H1 (cell line): ENCODE data around the gene RRP1. TPM values are rescaled to one million over a fixed set of nuclear protein-coding genes. Genes with fewer than 3 reads are reported as not detected.

Experiments used
- CTCF ChIA-PET: fragments of 300-600 bp; sonication (Branson Sonifier 250); formaldehyde crosslinking; loops from one replicate; lab custom pipeline; 2021; ENCODE audit not compliant: partially characterized antibody; lab: Charles Lee
- POLR2A ChIA-PET: fragments of 300-600 bp; sonication (Branson Sonifier 250); formaldehyde crosslinking; loops from one replicate; lab custom pipeline; 2021; ENCODE audit warnings: inconsistent platforms; ENCODE audit not compliant: partially characterized antibody; lab: Charles Lee
- DNase-seq, 2 experiments: peaks; one replicate each; pipeline versions ENCODE4 v3.0.0 to v3.0.0-alpha.2; 2010 to 2022; ENCODE audit warnings: low spot score in 2 of 2, low read depth in 1 of 2, mixed read lengths in 1 of 2
- FAIRE-seq: peaks from 2 replicates; lab custom pipeline; 2011; peaks lifted over from hg19 to GRCh38; lab: Jason Lieb, UNC
- H2AFZ ChIP-seq: 2 replicates; pipeline ENCODE4 v1.8.1; 2012; ENCODE audit warnings: low read length, inconsistent platforms
- H2AK5ac ChIP-seq: 2 replicates; pipeline ENCODE4 v1.6.1; 2013; ENCODE audit warnings: low read depth, low read length
- H2BK120ac ChIP-seq: replicated peaks from 2 replicates; pipeline ENCODE3; 2013; ENCODE audit warnings: low read depth, low read length, inconsistent platforms
- H2BK12ac ChIP-seq: 2 replicates; pipeline ENCODE4 v1.6.1; 2013; ENCODE audit warnings: low read depth, low read length
- H2BK15ac ChIP-seq: 2 replicates; pipeline ENCODE4 v1.6.1; 2013; ENCODE audit warnings: low read length
- H2BK20ac ChIP-seq: 2 replicates; pipeline ENCODE4 v1.6.1; 2013; ENCODE audit warnings: low read length
- H2BK5ac ChIP-seq: 2 replicates; pipeline ENCODE4 v1.6.1; 2013; ENCODE audit warnings: low read depth, low read length
- H3K14ac ChIP-seq: 2 replicates; pipeline ENCODE4 v1.6.1; 2013; ENCODE audit warnings: inconsistent platforms; ENCODE audit not compliant: insufficient read length
- H3K18ac ChIP-seq: 2 replicates; pipeline ENCODE4 v1.6.1; 2013; ENCODE audit warnings: low read length; ENCODE audit errors: extremely low read depth
- H3K23ac ChIP-seq: 2 replicates; pipeline ENCODE4 v1.6.1; 2013; ENCODE audit warnings: inconsistent platforms; ENCODE audit not compliant: insufficient read length
- H3K23me2 ChIP-seq: 2 replicates; pipeline ENCODE4 v1.6.1; 2013; ENCODE audit warnings: low read depth, low read length
- H3K27ac ChIP-seq: 2 replicates; pipeline ENCODE4 v1.6.1; 2011; ENCODE audit warnings: low read depth, low read length, inconsistent platforms
- H3K27me3 ChIP-seq, 4 experiments: replicated peaks in 1 of 4; 1 replicate in 1 of 4; 2 replicates in 3 of 4; pipeline versions ENCODE4 v1.6.1 to v1.8.1; 2011 to 2013; ENCODE audit warnings: low read length in 3 of 4, mild to moderate bottlenecking in 3 of 4, inconsistent platforms in 2 of 4, mixed read lengths in 2 of 4, moderate library complexity in 1 of 4; ENCODE audit not compliant: control insufficient read depth in 3 of 4, insufficient read depth in 3 of 4; ENCODE audit errors: extremely low read depth in 1 of 4
- H3K36me3 ChIP-seq, 4 experiments: 2 replicates each; pipeline versions ENCODE4 v1.6.1 to v1.8.1; 2011 to 2013; ENCODE audit warnings: mild to moderate bottlenecking in 4 of 4, low read length in 3 of 4, moderate library complexity in 2 of 4, control low read depth in 1 of 4, inconsistent platforms in 1 of 4; ENCODE audit not compliant: insufficient read depth in 4 of 4, control insufficient read depth in 2 of 4
- H3K4ac ChIP-seq: replicated peaks from 2 replicates; pipeline ENCODE3; 2013; ENCODE audit warnings: low read length, low read depth, mixed read lengths, inconsistent platforms; ENCODE audit not compliant: insufficient read length
- H3K4me1 ChIP-seq, 4 experiments: replicated peaks in 1 of 4; 1 replicate in 1 of 4; 2 replicates in 3 of 4; pipeline versions ENCODE4 v1.6.1 to v1.8.1; 2011 to 2013; ENCODE audit warnings: low read length in 3 of 4, inconsistent platforms in 2 of 4, mixed read lengths in 1 of 4; ENCODE audit not compliant: insufficient read depth in 4 of 4, control insufficient read depth in 3 of 4
- H3K4me2 ChIP-seq, 2 experiments: 2 replicates each; pipeline versions ENCODE4 v1.6.1 to v1.8.1; 2011 to 2013; ENCODE audit warnings: low read depth in 2 of 2, low read length in 2 of 2, control low read depth in 1 of 2, inconsistent platforms in 1 of 2, mild to moderate bottlenecking in 1 of 2; ENCODE audit not compliant: insufficient read depth in 1 of 2
- H3K4me3 ChIP-seq, 4 experiments: fragments of 200-600, 300-600 bp in 1 of 4; sonication (generic), shearing (Covaris generic), sonication (Bioruptor Twin) in 1 of 4; 2 replicates each; pipeline versions ENCODE4 v1.5.1 to v1.8.1; 2011 to 2016; ENCODE audit warnings: low read length in 4 of 4, low read depth in 3 of 4, control low read depth in 2 of 4, inconsistent platforms in 2 of 4, mild to moderate bottlenecking in 2 of 4, mixed read lengths in 1 of 4, moderate library complexity in 1 of 4; ENCODE audit not compliant: insufficient read depth in 2 of 4; ENCODE audit errors: extremely low read depth in 1 of 4
- H3K56ac ChIP-seq: replicated peaks from 2 replicates; pipeline ENCODE3; 2013; ENCODE audit warnings: low read depth, mild to moderate bottlenecking, mixed read lengths, low read length, inconsistent platforms; ENCODE audit not compliant: insufficient read length
- H3K79me1 ChIP-seq: 2 replicates; pipeline ENCODE4 v1.6.1; 2013; ENCODE audit warnings: low read depth, low read length, control low read depth
- H3K79me2 ChIP-seq, 2 experiments: 2 replicates each; pipeline versions ENCODE4 v1.6.1 to v1.8.1; 2012 to 2013; ENCODE audit warnings: low read length in 2 of 2, mild to moderate bottlenecking in 2 of 2, inconsistent platforms in 1 of 2; ENCODE audit not compliant: insufficient read depth in 2 of 2, control insufficient read depth in 1 of 2
- H3K9ac ChIP-seq, 4 experiments: replicated peaks in 1 of 4; 1 replicate in 1 of 4; 2 replicates in 3 of 4; pipeline versions ENCODE4 v1.6.1 to v1.8.1; 2011 to 2013; ENCODE audit warnings: low read depth in 3 of 4, low read length in 3 of 4, control low read depth in 2 of 4, mild to moderate bottlenecking in 2 of 4, moderate library complexity in 2 of 4, inconsistent platforms in 1 of 4; ENCODE audit errors: extremely low read depth in 1 of 4
- H3K9me3 ChIP-seq, 2 experiments: 2 replicates each; pipeline versions ENCODE4 v1.6.1 to v1.8.1; 2012 to 2013; ENCODE audit warnings: mild to moderate bottlenecking in 2 of 2, moderate library complexity in 2 of 2, control low read depth in 1 of 2, inconsistent platforms in 1 of 2, low read depth in 1 of 2, low read length in 1 of 2, mixed read lengths in 1 of 2; ENCODE audit not compliant: insufficient read depth in 2 of 2
- H4K20me1 ChIP-seq, 2 experiments: replicated peaks in 1 of 2; 2 replicates each; pipeline versions ENCODE3 to v1.8.1; 2011 to 2013; ENCODE audit warnings: inconsistent platforms in 2 of 2, low read length in 2 of 2, mild to moderate bottlenecking in 1 of 2; ENCODE audit not compliant: insufficient read depth in 2 of 2, control insufficient read depth in 1 of 2
- H4K5ac ChIP-seq: 2 replicates; pipeline ENCODE4 v1.6.1; 2013; ENCODE audit warnings: low read length, low read depth, mixed read lengths, inconsistent platforms; ENCODE audit not compliant: insufficient read length
- H4K8ac ChIP-seq: 2 replicates; pipeline ENCODE4 v1.8.0; 2013; ENCODE audit warnings: mild to moderate bottlenecking, moderate library complexity, low read length, inconsistent platforms; ENCODE audit not compliant: insufficient read depth; ENCODE audit errors: extremely low read depth
- H4K91ac ChIP-seq: replicated peaks from 2 replicates; pipeline ENCODE3; 2013; ENCODE audit warnings: low read length, mixed read lengths, inconsistent platforms; ENCODE audit not compliant: insufficient read length
- CHD2 ChIP-seq: IDR thresholded peaks from 2 replicates; pipeline ENCODE4 v1.6.1; 2012; ENCODE audit warnings: low read length, improper control_type of control experiment
- EZH2 ChIP-seq: fragments of 200-600 bp; sonication (generic); IDR thresholded peaks from 2 replicates; pipeline ENCODE4 v1.7.1; 2012; ENCODE audit warnings: low read depth, mild to moderate bottlenecking, moderate library complexity, low read length, inconsistent platforms; ENCODE audit not compliant: severe bottlenecking
- KDM5A ChIP-seq: fragments of 200-600 bp; IDR thresholded peaks from 2 replicates; pipeline ENCODE4 v1.7.1; 2012; ENCODE audit warnings: mild to moderate bottlenecking, low read length, inconsistent platforms, mixed read lengths
- RFX5 ChIP-seq: IDR thresholded peaks from 2 replicates; pipeline ENCODE4 v1.6.1; 2011; ENCODE audit warnings: low read depth, low read length, improper control_type of control experiment, borderline replicate concordance
- SIRT6 ChIP-seq: IDR thresholded peaks from one replicate; pipeline ENCODE4 v1.7.1; 2012; ENCODE audit warnings: low read length, inconsistent platforms
- TAF7 ChIP-seq: optimal IDR thresholded peaks from 2 replicates; pipeline ENCODE3; 2011; ENCODE audit warnings: low read depth, mild to moderate bottlenecking, inconsistent platforms, low read length, moderate library complexity, borderline replicate concordance
- TCF12 ChIP-seq: IDR thresholded peaks from 2 replicates; pipeline ENCODE4 v1.6.1; 2011; ENCODE audit warnings: low read depth, mild to moderate bottlenecking, low read length
- WGBS, 2 experiments: shearing (Covaris generic) in 1 of 2; methylation state at CpG; one replicate each; pipeline versions ENCODE4 v1.1.6 to v1.1.7; 2013 to 2015; ENCODE audit warnings: low lambda C conversion rate in 2 of 2, mixed read lengths in 2 of 2, inconsistent platforms in 1 of 2, low coverage in 1 of 2, missing lambda C conversion rate in 1 of 2; ENCODE audit not compliant: insufficient replicate concordance in 2 of 2, insufficient coverage in 1 of 2, insufficient read length in 1 of 2; ENCODE audit errors: extremely low coverage in 1 of 2, missing lambda C conversion rate in 1 of 2; 5-methylcytosine and 5-hydroxymethylcytosine counted together
- polyA plus RNA-seq, 7 experiments: library from polyadenylated mRNA; depleted of rRNA in 3 of 7; stranded (reverse) in 5 of 7; unstranded in 2 of 7; fragments of >200 nt in 5 of 7; fragments of 200-250 nt in 2 of 7; gene quantifications; 1 replicate in 5 of 7; 2 replicates in 1 of 7; 4 replicates in 1 of 7; pipeline versions ENCODE4 v1.2.1 to v1.2.3, GENCODE V29; 2011 to 2013; ENCODE audit warnings: missing spikeins in 2 of 7, mixed read lengths in 2 of 7
- total RNA-seq: library from RNA; stranded (reverse); fragmentation: NEBNext Ultra II Directional; extraction: Animal tissue kit (Norgen Biotek cat#: 25700); gene quantifications from 2 replicates; pipeline ENCODE4 v1.2.1, GENCODE V29; 2021

RRP1 gene
- total and polyA plus RNA-seq, 2 of the 8 experiments (the other 6 are each of a cell fraction or from before 2014, with no cell fraction given) = 11.6 to 55.2 TPM

DNA sequence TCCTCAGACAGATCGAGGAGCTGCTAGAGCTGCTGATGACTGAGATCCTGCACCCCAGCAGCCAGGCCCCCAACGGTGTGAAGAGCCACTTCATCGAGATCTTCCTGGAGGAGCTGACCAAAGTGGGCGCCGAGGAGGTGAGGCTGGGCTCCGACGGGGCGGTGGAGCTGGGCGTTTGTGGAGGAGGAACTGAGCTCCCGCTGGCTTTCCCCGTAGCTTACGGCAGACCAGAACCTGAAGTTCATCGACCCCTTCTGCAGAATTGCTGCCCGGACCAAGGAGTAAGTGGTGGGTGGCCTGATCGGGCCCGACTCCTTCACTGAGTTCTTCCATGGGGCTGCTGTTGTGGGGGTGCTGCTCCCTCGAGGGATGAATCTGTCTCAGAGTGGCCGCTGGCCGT is 8.0 kb downstream of the RRP1 start:
- no peak overlapping the region for H3K9ac ChIP-seq
- no peak overlapping the region for H3K4me2 ChIP-seq
- H3K27me3 ChIP-seq = no peaks in the 10 kb centered on the region
- no peak overlapping the region for H3K27ac ChIP-seq
- H3K18ac ChIP-seq = no peak overlapping the region
- no peaks in the 10 kb centered on the region for H3K23me2 ChIP-seq
- H2BK12ac ChIP-seq = no peak overlapping the region
- H4K5ac ChIP-seq = no peak overlapping the region
- no peak for FAIRE-seq
- H3K56ac ChIP-seq = no peak overlapping the region
- no peak overlapping the region for H2AFZ ChIP-seq
- H4K20me1 ChIP-seq = peaks cover 24 to 28% of the 10 kb centered on the region in 2 experiments
- H3K4me1 ChIP-seq = no peaks in the 10 kb centered on the region
- H2BK5ac ChIP-seq = no peak overlapping the region
- CTCF ChIA-PET = interaction anchor here (0.7 to 1.8 kb wide), 3 partner anchors 9 to 142 kb away, joined by 3 to 5 read pairs (median 4); no protein-coding TSS in a partner anchor
- 96% methylated on average over 16 of the region's 19 CpGs; no CpG with 5 or more reads in 1 of the 2 experiments for WGBS, 2 experiments
- H2BK20ac ChIP-seq = no peak overlapping the region
- peaks cover 53 to 94% (median 87%) of the 10 kb centered on the region in 4 experiments for H3K36me3 ChIP-seq
- H4K91ac ChIP-seq = no peak overlapping the region
- H3K79me2 ChIP-seq = peaks cover 0 to 21% of the 10 kb centered on the region in 2 experiments; a peak in 1 of 4 replicates
- H2BK15ac ChIP-seq = no peak overlapping the region
- TF ChIP-seq EZH2 (no peak), TAF7 (no peak), KDM5A (no peak), SIRT6 (no peak), TCF12 (no peak), RFX5 (no peak), CHD2 (no peak)
- peaks cover 18% of the 10 kb centered on the region for H3K79me1 ChIP-seq
- H2AK5ac ChIP-seq = no peak overlapping the region
- H3K23ac ChIP-seq = no peak overlapping the region
- H3K4ac ChIP-seq = no peak overlapping the region
- no peak for DNase-seq
- POLR2A ChIA-PET = interaction anchor here (0.6 to 1.3 kb wide), 4 partner anchors 12 to 611 kb away, joined by 3 read pairs; no protein-coding TSS in a partner anchor
- H4K8ac ChIP-seq = no peak overlapping the region
- H3K4me3 ChIP-seq = no peak overlapping the region
- H3K14ac ChIP-seq = no peak overlapping the region
- no peaks in the 10 kb centered on the region for H3K9me3 ChIP-seq
- no peak overlapping the region for H2BK120ac ChIP-seq
